GM23248 (cell line): Measurements from ENCODE around the gene IFIT1.

Source experiments
- EZH2 ChIP-seq: fragments of 200-600 bp; sonication (generic); IDR thresholded peaks from 2 replicates; pipeline ENCODE4 v1.6.1; 2018; ENCODE audit warnings: antibody characterized with exemption, mild to moderate bottlenecking; ENCODE audit not compliant: insufficient read depth, poor library complexity, severe bottlenecking
- EZH2phosphoT487 ChIP-seq: fragments of 200-600 bp; sonication (generic); IDR thresholded peaks from 2 replicates; pipeline ENCODE4 v1.6.1; 2018; ENCODE audit warnings: antibody characterized with exemption, moderate library complexity, mild to moderate bottlenecking, low read depth; ENCODE audit not compliant: insufficient read depth

- no peak for TF ChIP-seq EZH2phosphoT487
- TF ChIP-seq EZH2 = no peak
Measured at GRCh38 chr10:89427629-89428028, 35.2 kb downstream of the IFIT1 start.
